ENCODE results near the gene BMP10.

DNA sequence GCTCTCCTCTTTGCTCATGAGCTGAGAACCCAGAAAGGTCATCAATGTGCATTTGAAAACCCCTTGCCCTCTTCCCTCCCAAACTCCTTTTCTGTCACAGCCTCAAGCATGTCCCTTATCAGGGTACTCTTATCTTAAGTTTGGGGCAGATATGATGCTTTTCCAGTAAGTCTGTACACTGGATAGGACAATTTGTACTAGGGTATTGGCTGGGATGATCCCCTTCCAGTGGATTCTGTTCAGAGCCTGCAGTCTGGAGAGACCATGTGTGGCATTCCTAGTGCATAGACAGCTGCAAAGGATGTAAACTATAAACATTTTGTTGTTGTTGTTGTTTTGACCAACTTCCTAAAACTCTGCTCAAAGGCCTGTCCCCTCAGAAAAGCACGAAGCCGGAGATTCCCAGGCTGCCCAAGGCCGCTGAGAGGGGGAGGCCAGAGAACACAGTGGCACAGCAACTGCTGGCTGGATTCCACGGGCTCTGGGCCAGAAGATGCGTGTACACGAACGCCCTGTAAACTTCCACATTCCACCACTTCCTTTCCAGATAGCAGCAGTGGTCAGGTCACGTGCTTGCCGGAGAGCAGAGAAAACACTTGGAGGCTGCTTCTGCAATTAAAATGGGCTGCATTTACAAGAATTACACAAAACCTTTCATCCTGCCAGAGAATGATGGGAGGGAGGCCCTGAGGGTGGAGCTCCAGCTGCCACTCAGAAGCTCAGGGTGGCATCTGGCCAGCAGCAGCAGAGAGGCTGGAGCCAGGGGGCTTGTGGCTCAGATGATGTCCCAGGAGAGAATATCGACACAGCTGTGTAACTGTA is 42.1 kb downstream of the BMP10 start:
- TF ChIP-seq, protein P1, sequence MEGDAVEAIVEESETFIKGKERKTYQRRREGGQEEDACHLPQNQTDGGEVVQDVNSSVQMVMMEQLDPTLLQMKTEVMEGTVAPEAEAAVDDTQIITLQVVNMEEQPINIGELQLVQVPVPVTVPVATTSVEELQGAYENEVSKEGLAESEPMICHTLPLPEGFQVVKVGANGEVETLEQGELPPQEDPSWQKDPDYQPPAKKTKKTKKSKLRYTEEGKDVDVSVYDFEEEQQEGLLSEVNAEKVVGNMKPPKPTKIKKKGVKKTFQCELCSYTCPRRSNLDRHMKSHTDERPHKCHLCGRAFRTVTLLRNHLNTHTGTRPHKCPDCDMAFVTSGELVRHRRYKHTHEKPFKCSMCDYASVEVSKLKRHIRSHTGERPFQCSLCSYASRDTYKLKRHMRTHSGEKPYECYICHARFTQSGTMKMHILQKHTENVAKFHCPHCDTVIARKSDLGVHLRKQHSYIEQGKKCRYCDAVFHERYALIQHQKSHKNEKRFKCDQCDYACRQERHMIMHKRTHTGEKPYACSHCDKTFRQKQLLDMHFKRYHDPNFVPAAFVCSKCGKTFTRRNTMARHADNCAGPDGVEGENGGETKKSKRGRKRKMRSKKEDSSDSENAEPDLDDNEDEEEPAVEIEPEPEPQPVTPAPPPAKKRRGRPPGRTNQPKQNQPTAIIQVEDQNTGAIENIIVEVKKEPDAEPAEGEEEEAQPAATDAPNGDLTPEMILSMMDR (IDR thresholded peaks at IDR 0.05 in 8 of 11, conservative IDR thresholded peaks at IDR 0.05 in 3 of 11) = peak in 5 of 11 experiments; percentile 10 to 54 (median 36)
- peak; percentile 82 to 97 (median 89) for TF ChIP-seq POLR2AphosphoS5 (IDR thresholded peaks at IDR 0.05)

Measured in spleen (tissue), 7 donors.